H1 (cell line): ENCODE data around the gene SS18L1. TPM values are rescaled to one million over a fixed set of nuclear protein-coding genes. Genes with fewer than 3 reads are reported as not detected.

Experiments
- CTCF ChIA-PET: fragments of 300-600 bp; sonication (Branson Sonifier 250); formaldehyde crosslinking; loops from one replicate; lab custom pipeline; 2021; ENCODE audit not compliant: partially characterized antibody; lab: Charles Lee
- POLR2A ChIA-PET: fragments of 300-600 bp; sonication (Branson Sonifier 250); formaldehyde crosslinking; loops from one replicate; lab custom pipeline; 2021; ENCODE audit warnings: inconsistent platforms; ENCODE audit not compliant: partially characterized antibody; lab: Charles Lee
- DNase-seq, 2 experiments: peaks; one replicate each; pipeline versions ENCODE4 v3.0.0 to v3.0.0-alpha.2; 2010 to 2022; ENCODE audit warnings: low spot score in 2 of 2, low read depth in 1 of 2, mixed read lengths in 1 of 2
- FAIRE-seq: peaks from 2 replicates; lab custom pipeline; 2011; peaks lifted over from hg19 to GRCh38; lab: Jason Lieb, UNC
- H2AFZ ChIP-seq: 2 replicates; pipeline ENCODE4 v1.8.1; 2012; ENCODE audit warnings: low read length, inconsistent platforms
- H2AK5ac ChIP-seq: 2 replicates; pipeline ENCODE4 v1.6.1; 2013; ENCODE audit warnings: low read depth, low read length
- H2BK120ac ChIP-seq: replicated peaks from 2 replicates; pipeline ENCODE3; 2013; ENCODE audit warnings: low read depth, low read length, inconsistent platforms
- H2BK12ac ChIP-seq: 2 replicates; pipeline ENCODE4 v1.6.1; 2013; ENCODE audit warnings: low read depth, low read length
- H2BK15ac ChIP-seq: 2 replicates; pipeline ENCODE4 v1.6.1; 2013; ENCODE audit warnings: low read length
- H2BK20ac ChIP-seq: 2 replicates; pipeline ENCODE4 v1.6.1; 2013; ENCODE audit warnings: low read length
- H2BK5ac ChIP-seq: 2 replicates; pipeline ENCODE4 v1.6.1; 2013; ENCODE audit warnings: low read depth, low read length
- H3K14ac ChIP-seq: 2 replicates; pipeline ENCODE4 v1.6.1; 2013; ENCODE audit warnings: inconsistent platforms; ENCODE audit not compliant: insufficient read length
- H3K18ac ChIP-seq: 2 replicates; pipeline ENCODE4 v1.6.1; 2013; ENCODE audit warnings: low read length; ENCODE audit errors: extremely low read depth
- H3K23ac ChIP-seq: 2 replicates; pipeline ENCODE4 v1.6.1; 2013; ENCODE audit warnings: inconsistent platforms; ENCODE audit not compliant: insufficient read length
- H3K23me2 ChIP-seq: 2 replicates; pipeline ENCODE4 v1.6.1; 2013; ENCODE audit warnings: low read depth, low read length
- H3K27ac ChIP-seq: 2 replicates; pipeline ENCODE4 v1.6.1; 2011; ENCODE audit warnings: low read depth, low read length, inconsistent platforms
- H3K27me3 ChIP-seq, 4 experiments: replicated peaks in 1 of 4; 1 replicate in 1 of 4; 2 replicates in 3 of 4; pipeline versions ENCODE4 v1.6.1 to v1.8.1; 2011 to 2013; ENCODE audit warnings: low read length in 3 of 4, mild to moderate bottlenecking in 3 of 4, inconsistent platforms in 2 of 4, mixed read lengths in 2 of 4, moderate library complexity in 1 of 4; ENCODE audit not compliant: control insufficient read depth in 3 of 4, insufficient read depth in 3 of 4; ENCODE audit errors: extremely low read depth in 1 of 4
- H3K36me3 ChIP-seq, 4 experiments: 2 replicates each; pipeline versions ENCODE4 v1.6.1 to v1.8.1; 2011 to 2013; ENCODE audit warnings: mild to moderate bottlenecking in 4 of 4, low read length in 3 of 4, moderate library complexity in 2 of 4, control low read depth in 1 of 4, inconsistent platforms in 1 of 4; ENCODE audit not compliant: insufficient read depth in 4 of 4, control insufficient read depth in 2 of 4
- H3K4ac ChIP-seq: replicated peaks from 2 replicates; pipeline ENCODE3; 2013; ENCODE audit warnings: low read length, low read depth, mixed read lengths, inconsistent platforms; ENCODE audit not compliant: insufficient read length
- H3K4me1 ChIP-seq, 4 experiments: replicated peaks in 1 of 4; 1 replicate in 1 of 4; 2 replicates in 3 of 4; pipeline versions ENCODE4 v1.6.1 to v1.8.1; 2011 to 2013; ENCODE audit warnings: low read length in 3 of 4, inconsistent platforms in 2 of 4, mixed read lengths in 1 of 4; ENCODE audit not compliant: insufficient read depth in 4 of 4, control insufficient read depth in 3 of 4
- H3K4me2 ChIP-seq, 2 experiments: 2 replicates each; pipeline versions ENCODE4 v1.6.1 to v1.8.1; 2011 to 2013; ENCODE audit warnings: low read depth in 2 of 2, low read length in 2 of 2, control low read depth in 1 of 2, inconsistent platforms in 1 of 2, mild to moderate bottlenecking in 1 of 2; ENCODE audit not compliant: insufficient read depth in 1 of 2
- H3K4me3 ChIP-seq, 4 experiments: fragments of 200-600, 300-600 bp in 1 of 4; sonication (generic), shearing (Covaris generic), sonication (Bioruptor Twin) in 1 of 4; 2 replicates each; pipeline versions ENCODE4 v1.5.1 to v1.8.1; 2011 to 2016; ENCODE audit warnings: low read length in 4 of 4, low read depth in 3 of 4, control low read depth in 2 of 4, inconsistent platforms in 2 of 4, mild to moderate bottlenecking in 2 of 4, mixed read lengths in 1 of 4, moderate library complexity in 1 of 4; ENCODE audit not compliant: insufficient read depth in 2 of 4; ENCODE audit errors: extremely low read depth in 1 of 4
- H3K56ac ChIP-seq: replicated peaks from 2 replicates; pipeline ENCODE3; 2013; ENCODE audit warnings: low read depth, mild to moderate bottlenecking, mixed read lengths, low read length, inconsistent platforms; ENCODE audit not compliant: insufficient read length
- H3K79me1 ChIP-seq: 2 replicates; pipeline ENCODE4 v1.6.1; 2013; ENCODE audit warnings: low read depth, low read length, control low read depth
- H3K79me2 ChIP-seq, 2 experiments: 2 replicates each; pipeline versions ENCODE4 v1.6.1 to v1.8.1; 2012 to 2013; ENCODE audit warnings: low read length in 2 of 2, mild to moderate bottlenecking in 2 of 2, inconsistent platforms in 1 of 2; ENCODE audit not compliant: insufficient read depth in 2 of 2, control insufficient read depth in 1 of 2
- H3K9ac ChIP-seq, 4 experiments: replicated peaks in 1 of 4; 1 replicate in 1 of 4; 2 replicates in 3 of 4; pipeline versions ENCODE4 v1.6.1 to v1.8.1; 2011 to 2013; ENCODE audit warnings: low read depth in 3 of 4, low read length in 3 of 4, control low read depth in 2 of 4, mild to moderate bottlenecking in 2 of 4, moderate library complexity in 2 of 4, inconsistent platforms in 1 of 4; ENCODE audit errors: extremely low read depth in 1 of 4
- H3K9me3 ChIP-seq, 2 experiments: 2 replicates each; pipeline versions ENCODE4 v1.6.1 to v1.8.1; 2012 to 2013; ENCODE audit warnings: mild to moderate bottlenecking in 2 of 2, moderate library complexity in 2 of 2, control low read depth in 1 of 2, inconsistent platforms in 1 of 2, low read depth in 1 of 2, low read length in 1 of 2, mixed read lengths in 1 of 2; ENCODE audit not compliant: insufficient read depth in 2 of 2
- H4K20me1 ChIP-seq, 2 experiments: replicated peaks in 1 of 2; 2 replicates each; pipeline versions ENCODE3 to v1.8.1; 2011 to 2013; ENCODE audit warnings: inconsistent platforms in 2 of 2, low read length in 2 of 2, mild to moderate bottlenecking in 1 of 2; ENCODE audit not compliant: insufficient read depth in 2 of 2, control insufficient read depth in 1 of 2
- H4K5ac ChIP-seq: 2 replicates; pipeline ENCODE4 v1.6.1; 2013; ENCODE audit warnings: low read length, low read depth, mixed read lengths, inconsistent platforms; ENCODE audit not compliant: insufficient read length
- H4K8ac ChIP-seq: 2 replicates; pipeline ENCODE4 v1.8.0; 2013; ENCODE audit warnings: mild to moderate bottlenecking, moderate library complexity, low read length, inconsistent platforms; ENCODE audit not compliant: insufficient read depth; ENCODE audit errors: extremely low read depth
- H4K91ac ChIP-seq: replicated peaks from 2 replicates; pipeline ENCODE3; 2013; ENCODE audit warnings: low read length, mixed read lengths, inconsistent platforms; ENCODE audit not compliant: insufficient read length
- CHD2 ChIP-seq: IDR thresholded peaks from 2 replicates; pipeline ENCODE4 v1.6.1; 2012; ENCODE audit warnings: low read length, improper control_type of control experiment
- CTBP2 ChIP-seq: IDR thresholded peaks from 2 replicates; pipeline ENCODE4 v1.7.0; 2011; ENCODE audit warnings: borderline replicate concordance, mild to moderate bottlenecking, moderate library complexity, mixed read lengths, low read length; ENCODE audit not compliant: insufficient read depth, insufficient read length
- HDAC6 ChIP-seq: IDR thresholded peaks from one replicate; pipeline ENCODE4 v1.7.1; 2012; ENCODE audit warnings: low read depth, mild to moderate bottlenecking, inconsistent platforms, low read length, moderate library complexity
- TAF1 ChIP-seq: IDR thresholded peaks from 2 replicates; pipeline ENCODE4 v1.6.1; 2011; ENCODE audit warnings: mild to moderate bottlenecking, low read depth, low read length
- TEAD4 ChIP-seq: IDR thresholded peaks from 2 replicates; pipeline ENCODE4 v1.6.1; 2012; ENCODE audit warnings: low read depth, low read length, inconsistent platforms, mixed read lengths
- WGBS, 2 experiments: shearing (Covaris generic) in 1 of 2; methylation state at CpG; one replicate each; pipeline versions ENCODE4 v1.1.6 to v1.1.7; 2013 to 2015; ENCODE audit warnings: low lambda C conversion rate in 2 of 2, mixed read lengths in 2 of 2, inconsistent platforms in 1 of 2, low coverage in 1 of 2, missing lambda C conversion rate in 1 of 2; ENCODE audit not compliant: insufficient replicate concordance in 2 of 2, insufficient coverage in 1 of 2, insufficient read length in 1 of 2; ENCODE audit errors: extremely low coverage in 1 of 2, missing lambda C conversion rate in 1 of 2; 5-methylcytosine and 5-hydroxymethylcytosine counted together
- polyA plus RNA-seq, 7 experiments: library from polyadenylated mRNA; depleted of rRNA in 3 of 7; stranded (reverse) in 5 of 7; unstranded in 2 of 7; fragments of >200 nt in 5 of 7; fragments of 200-250 nt in 2 of 7; gene quantifications; 1 replicate in 5 of 7; 2 replicates in 1 of 7; 4 replicates in 1 of 7; pipeline versions ENCODE4 v1.2.1 to v1.2.3, GENCODE V29; 2011 to 2013; ENCODE audit warnings: missing spikeins in 2 of 7, mixed read lengths in 2 of 7
- total RNA-seq: library from RNA; stranded (reverse); fragmentation: NEBNext Ultra II Directional; extraction: Animal tissue kit (Norgen Biotek cat#: 25700); gene quantifications from 2 replicates; pipeline ENCODE4 v1.2.1, GENCODE V29; 2021
- TF ChIP-seq, protein P1 (sequence below): IDR thresholded peaks from 2 replicates; pipeline ENCODE4 v1.6.1; 2011; ENCODE audit warnings: low read length, improper control_type of control experiment

Gene SS18L1
- total and polyA plus RNA-seq, 2 of the 8 experiments (the other 6 are each of a cell fraction or from before 2014, with no cell fraction given) = 28.4 to 29.7 TPM

DNA sequence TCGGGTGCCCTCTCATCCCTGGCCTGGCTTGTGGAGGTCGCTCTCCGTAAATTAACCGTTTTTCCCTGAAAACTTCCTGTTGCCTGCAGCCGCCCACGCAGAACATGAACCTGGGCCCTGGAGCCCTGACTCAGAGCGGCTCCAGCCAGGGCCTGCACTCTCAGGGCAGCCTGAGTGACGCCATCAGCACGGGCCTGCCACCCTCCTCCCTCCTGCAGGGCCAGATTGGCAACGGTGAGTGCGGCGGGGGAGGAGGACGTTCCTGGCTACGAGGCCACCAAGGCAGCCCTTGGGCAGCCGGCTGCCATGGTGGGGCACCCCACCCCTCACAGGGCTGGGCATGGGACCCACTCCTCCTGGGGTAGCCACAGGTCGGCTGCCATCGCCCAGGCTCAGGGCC, 17.8 kb downstream of the SS18L1 start:
- Histone ChIP-seq H2AK5ac (no peak overlapping the region), H3K79me2 (peaks cover 5 to 36% of the 10 kb centered on the region in 2 experiments; a peak in 3 of 4 replicates), H3K14ac (no peak overlapping the region), H3K79me1 (peaks cover 7% of the 10 kb centered on the region), H3K9ac (no peak overlapping the region), H3K9me3 (no peaks in the 10 kb centered on the region), H3K56ac (no peak overlapping the region), H2BK12ac (no peak overlapping the region), H2BK20ac (no peak overlapping the region), H3K27ac (no peak overlapping the region), H3K27me3 (no peaks in the 10 kb centered on the region), H4K91ac (no peak overlapping the region), H3K4me1 (peaks cover 0 to 4% (median 3%) of the 10 kb centered on the region in 4 experiments; a peak in 5 of 7 replicates), H3K23ac (no peak overlapping the region), H4K5ac (no peak overlapping the region), H3K4ac (no peak overlapping the region), H3K4me2 (no peak overlapping the region), H2AFZ (no peak overlapping the region), H3K4me3 (no peak overlapping the region), H3K36me3 (peaks cover 13 to 47% (median 30%) of the 10 kb centered on the region in 4 experiments), H2BK15ac (no peak overlapping the region), H3K23me2 (no peaks in the 10 kb centered on the region), H4K20me1 (peaks cover 15 to 53% of the 10 kb centered on the region in 2 experiments), H3K18ac (no peak overlapping the region), H4K8ac (no peak overlapping the region; the same call in 1 of the 2 replicates), H2BK120ac (no peak overlapping the region), H2BK5ac (no peak overlapping the region)
- no peak for FAIRE-seq
- WGBS, 2 experiments = 93% methylated on average over 13 of the region's 17 CpGs; no CpG with 5 or more reads in 1 of the 2 experiments
- CTCF ChIA-PET = interaction anchor here (0.7 kb wide), 1 partner anchor 1535 kb away, joined by 3 read pairs; no protein-coding TSS in a partner anchor
- no peak for DNase-seq
- POLR2A ChIA-PET = interaction anchor here (1.5 kb wide), 1 partner anchor 26 kb away, joined by 3 read pairs; no protein-coding TSS in a partner anchor
- TF ChIP-seq CHD2 (no peak), CTBP2 (no peak), TAF1 (no peak), TEAD4 (no peak), HDAC6 (no peak)
- TF ChIP-seq, protein P1, sequence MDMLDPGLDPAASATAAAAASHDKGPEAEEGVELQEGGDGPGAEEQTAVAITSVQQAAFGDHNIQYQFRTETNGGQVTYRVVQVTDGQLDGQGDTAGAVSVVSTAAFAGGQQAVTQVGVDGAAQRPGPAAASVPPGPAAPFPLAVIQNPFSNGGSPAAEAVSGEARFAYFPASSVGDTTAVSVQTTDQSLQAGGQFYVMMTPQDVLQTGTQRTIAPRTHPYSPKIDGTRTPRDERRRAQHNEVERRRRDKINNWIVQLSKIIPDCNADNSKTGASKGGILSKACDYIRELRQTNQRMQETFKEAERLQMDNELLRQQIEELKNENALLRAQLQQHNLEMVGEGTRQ = no peak
